HG03045 (cell line): ENCODE results near the gene FCGR3B.
"Not testable (repeated sequence)": the region's sequence is repeated elsewhere in the genome, so short reads cannot be mapped to it uniquely, and the experiment has no call there.

Experiments used
- ATAC-seq: cut with Tn5 transposase; IDR thresholded peaks from one replicate; pipeline ENCODE4 v1.9.1; 2021; ENCODE audit warnings: mild to moderate bottlenecking, moderate library complexity; ENCODE audit not compliant: unreplicated experiment

The FCGR3B gene

GRCh38 chr1:161639203-161639602 lies 8.2 kb upstream of the FCGR3B start:
- not testable (repeated sequence) for ATAC-seq

DNA sequence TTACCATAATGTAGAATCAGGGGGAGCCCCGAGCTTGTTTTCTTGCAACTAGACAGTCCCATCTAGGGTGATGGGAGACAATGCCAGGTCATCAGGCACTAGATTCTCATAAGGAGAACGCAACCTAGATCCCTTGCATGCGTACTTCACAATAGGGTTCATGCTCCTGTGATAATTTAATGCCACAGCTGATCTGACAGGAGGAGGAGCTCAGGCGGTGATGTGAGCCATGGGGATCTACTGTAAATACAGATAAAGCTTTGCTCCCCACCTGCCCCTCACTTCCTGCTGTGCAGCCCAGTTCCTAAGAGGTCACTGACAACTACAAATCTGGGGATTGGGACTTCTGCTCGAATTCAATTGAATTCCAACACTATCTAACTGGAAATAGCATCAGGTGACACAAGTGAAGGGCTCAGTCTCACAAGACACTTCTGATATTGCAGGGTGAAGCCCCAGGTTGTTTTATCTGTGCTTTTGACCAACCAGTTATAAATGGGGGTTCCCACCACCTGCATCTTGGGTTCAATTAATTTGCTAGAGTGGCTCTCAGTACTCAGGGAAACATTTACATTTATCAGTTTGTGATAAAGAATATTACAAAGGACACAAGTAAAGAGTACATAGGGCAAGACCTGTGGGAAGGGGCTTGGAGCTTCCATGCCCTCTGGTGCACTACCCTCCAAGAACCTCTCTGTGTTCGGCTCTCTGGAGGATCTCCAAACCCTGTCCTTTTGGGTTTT lies 7.4 kb upstream of the FCGR3B start:
- not testable (repeated sequence) for ATAC-seq

- ATAC-seq = not testable (repeated sequence)
Measured at GRCh38 chr1:161636976-161637375, 6.0 kb upstream of the FCGR3B start.

GRCh38 chr1:161636189-161636782 lies 5.3 kb upstream of the FCGR3B start:
- not testable (repeated sequence) for ATAC-seq

DNA sequence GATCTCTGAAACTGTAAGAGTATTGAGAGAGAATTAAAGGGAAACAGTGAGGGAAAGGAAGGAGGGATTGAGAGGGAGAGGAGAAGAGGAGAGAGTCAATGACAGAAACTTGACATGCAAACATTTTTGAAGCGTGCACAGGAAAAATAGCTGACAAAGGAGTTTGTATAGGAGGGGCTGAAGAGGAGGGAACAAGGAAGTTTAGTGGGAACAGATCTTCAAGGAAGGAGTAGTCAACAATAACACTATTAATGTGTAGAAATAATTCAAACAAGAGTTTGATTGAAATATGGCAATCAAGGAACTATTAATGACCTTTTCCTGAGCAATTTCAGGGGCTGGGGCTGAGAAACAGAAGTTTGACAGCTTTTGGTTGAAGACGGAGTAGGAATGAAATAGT lies 4.0 kb upstream of the FCGR3B start:
- not testable (repeated sequence) for ATAC-seq

GRCh38 chr1:161630128-161630742 lies 741 bp downstream of the FCGR3B start:
- not testable (repeated sequence) for ATAC-seq

DNA sequence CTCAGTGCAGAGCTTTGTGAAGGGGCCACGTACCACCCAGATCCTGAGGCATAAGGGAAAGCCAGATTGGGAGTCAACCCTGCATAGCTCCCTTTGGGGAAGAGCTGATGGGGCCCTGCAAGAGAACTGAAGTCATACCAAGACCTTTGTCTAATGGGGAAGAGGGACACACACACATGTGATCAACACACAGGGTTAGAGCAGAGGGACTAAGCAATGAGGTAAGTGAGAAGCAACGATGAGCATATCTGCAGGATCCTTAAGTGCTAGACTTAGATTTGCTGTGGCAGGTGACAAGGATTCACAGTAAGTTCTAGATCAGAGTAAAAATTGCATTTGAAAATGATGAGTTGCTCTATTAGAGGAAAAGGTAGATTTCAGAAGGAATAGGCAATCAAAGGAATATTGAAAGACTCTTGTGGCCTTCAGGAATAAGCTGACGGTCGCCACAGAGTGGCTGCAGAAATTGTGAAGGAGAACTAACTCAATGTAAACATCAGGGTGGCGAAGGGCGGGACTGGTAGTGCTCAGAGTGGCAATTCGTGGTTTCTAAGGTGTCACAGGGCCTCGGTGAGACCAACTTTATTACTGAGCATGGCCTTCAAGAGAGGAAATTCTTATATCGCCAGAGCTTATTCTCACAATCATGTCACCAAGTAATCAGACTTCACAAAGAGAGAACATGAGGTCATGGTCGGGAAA lies 4.4 kb downstream of the FCGR3B start:
- ATAC-seq = not testable (repeated sequence)

GRCh38 chr1:161624605-161625004 lies 6.4 kb downstream of the FCGR3B start:
- not testable (repeated sequence) for ATAC-seq

- ATAC-seq = not testable (repeated sequence)
Measured at GRCh38 chr1:161623401-161624051, 7.5 kb downstream of the FCGR3B start.

- ATAC-seq = peak; percentile 25
Measured at GRCh38 chr1:161622054-161622453, 8.9 kb downstream of the FCGR3B start.

DNA sequence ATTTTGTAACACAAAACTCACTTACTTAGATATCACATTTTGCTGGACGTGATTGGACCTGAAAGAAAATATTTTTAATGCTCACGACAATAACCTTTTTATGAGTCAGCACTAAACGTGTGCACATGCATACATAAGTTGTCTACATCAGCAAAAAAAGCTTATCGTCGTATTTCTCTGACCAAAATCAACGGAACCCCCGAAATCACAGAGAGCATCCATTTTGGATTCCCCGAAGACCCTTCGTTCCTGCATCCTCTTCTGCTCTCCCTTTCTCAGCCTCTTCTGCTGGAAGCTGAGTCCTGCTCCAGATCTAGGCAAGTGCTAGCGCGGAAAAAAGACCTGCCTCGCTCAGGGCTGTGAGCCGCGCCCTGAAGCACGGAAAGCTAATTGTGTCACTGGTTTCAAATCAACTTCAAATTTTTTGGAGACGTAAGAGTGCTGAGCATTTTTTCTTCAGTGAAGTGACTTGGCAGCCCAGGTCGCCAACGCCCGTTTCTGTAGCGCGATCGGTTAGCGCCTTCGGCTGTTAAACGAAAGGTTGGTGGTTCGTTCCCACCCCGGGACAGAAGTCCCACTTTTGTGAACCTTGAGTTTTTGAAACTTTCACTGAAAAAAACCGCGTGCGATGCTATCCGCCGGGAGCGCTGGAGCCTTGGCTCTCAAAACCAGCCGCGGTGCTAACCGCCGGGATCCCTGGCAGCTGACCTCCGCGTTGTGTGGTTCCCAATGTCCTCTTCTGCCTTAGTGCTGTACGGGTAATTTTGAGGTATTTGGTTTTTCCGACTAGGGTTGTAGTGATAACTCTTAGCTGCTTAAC lies 9.6 kb downstream of the FCGR3B start:
- ATAC-seq = peak; percentile 49

DNA sequence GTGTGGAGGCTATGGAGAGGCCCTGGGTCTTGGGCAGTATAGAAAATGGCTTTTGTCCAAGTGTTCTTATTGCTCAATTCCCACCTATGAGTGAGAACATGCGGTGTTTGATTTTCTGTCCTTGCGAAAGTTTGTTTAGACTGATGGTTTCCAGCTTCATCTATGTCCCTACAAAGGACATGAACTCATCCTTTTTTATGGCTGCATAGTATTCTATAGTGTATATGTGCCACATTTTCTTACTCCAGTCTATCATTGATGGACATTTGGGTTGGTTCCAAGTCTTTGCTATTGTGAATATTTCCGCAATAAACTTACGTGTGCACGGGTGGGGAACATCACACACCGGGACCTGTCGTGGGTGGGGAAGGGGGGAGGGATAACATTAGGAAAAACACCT lies 10.6 kb downstream of the FCGR3B start:
- ATAC-seq = not testable (repeated sequence)

DNA sequence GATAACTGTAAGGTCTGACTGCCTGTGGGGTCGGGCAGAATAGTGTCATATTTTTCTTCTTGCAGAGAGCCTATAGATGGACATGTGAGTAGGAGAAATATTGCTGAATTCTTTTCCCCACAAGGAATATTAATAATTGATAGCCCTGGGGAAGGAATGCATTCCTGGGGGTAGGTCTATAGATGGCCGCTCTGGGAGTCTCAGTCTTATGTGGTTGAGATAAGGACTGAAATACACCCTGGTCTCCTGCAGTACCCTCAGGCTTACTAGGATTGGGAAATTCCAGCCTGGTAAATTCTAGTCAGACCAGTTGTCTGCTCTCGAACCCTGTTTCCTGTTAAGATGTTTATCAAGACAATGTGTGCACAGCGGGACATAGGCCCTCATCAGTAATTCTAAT lies 12.5 kb downstream of the FCGR3B start:
- not testable (repeated sequence) for ATAC-seq

GRCh38 chr1:161616417-161616816 lies 14.6 kb downstream of the FCGR3B start:
- ATAC-seq = not testable (repeated sequence)

- not testable (repeated sequence) for ATAC-seq
Measured at GRCh38 chr1:161613142-161613514, 17.8 kb downstream of the FCGR3B start.

DNA sequence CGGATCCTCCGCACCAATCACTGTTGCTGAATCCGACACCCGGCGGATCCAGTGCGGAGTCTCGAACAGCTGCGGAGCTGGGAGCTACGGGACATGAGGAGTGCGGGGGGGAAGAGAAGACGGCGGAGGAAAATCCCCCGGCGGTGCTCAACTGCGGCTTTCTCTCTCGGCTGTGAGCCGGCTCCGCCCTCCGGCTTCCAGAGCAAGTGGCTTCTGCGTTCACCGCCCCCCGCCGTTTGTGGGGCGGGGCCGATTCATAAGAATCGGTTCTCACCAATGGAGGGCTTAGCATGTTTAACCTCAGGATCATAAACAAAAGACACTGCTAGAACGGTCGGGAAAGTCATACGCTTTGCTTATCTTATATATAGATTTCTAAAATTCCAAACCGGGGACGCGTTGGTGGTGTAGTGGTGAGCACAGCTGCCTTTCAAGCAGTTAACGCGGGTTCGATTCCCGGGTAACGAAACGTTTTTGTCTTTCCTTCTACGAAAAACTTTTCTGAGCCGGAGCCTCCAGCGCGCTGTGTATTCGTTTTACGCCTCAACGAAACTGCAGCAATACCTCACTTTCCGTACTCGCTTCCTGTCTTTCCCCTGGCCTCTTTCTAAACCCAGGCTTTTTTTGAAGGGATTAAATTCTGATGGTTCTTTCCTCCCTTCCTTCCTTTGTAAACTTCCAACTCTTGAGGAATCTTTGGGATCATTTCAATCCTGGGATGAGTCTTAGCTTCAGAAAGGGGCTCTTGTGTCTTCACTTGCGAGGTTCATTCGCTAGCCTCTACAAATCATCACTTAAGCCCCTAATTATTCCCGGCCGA lies 18.4 kb downstream of the FCGR3B start:
- peak; percentile 90 for ATAC-seq

DNA sequence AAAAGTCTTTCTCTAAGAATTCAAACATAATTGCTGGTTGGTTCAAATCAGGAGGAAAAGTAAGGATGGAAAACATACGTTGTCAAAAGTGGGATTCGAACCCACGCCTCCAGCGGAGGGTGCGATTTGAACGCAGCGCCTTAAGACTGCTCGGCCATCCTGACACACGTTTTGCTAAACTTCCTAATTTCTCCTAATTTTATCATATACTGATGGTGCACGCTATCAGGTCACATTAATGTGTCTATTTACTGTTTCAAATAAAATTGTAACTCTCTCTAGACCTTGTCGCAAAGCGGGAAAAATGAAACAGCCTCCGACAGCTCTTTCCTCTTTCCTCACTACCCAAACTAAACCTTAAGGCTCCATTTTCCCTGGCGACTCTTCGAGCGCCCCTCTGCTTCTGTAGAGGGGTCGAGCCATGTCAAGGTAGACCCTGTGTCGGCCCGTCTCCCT lies 19.1 kb downstream of the FCGR3B start:
- ATAC-seq = not testable (repeated sequence)

DNA sequence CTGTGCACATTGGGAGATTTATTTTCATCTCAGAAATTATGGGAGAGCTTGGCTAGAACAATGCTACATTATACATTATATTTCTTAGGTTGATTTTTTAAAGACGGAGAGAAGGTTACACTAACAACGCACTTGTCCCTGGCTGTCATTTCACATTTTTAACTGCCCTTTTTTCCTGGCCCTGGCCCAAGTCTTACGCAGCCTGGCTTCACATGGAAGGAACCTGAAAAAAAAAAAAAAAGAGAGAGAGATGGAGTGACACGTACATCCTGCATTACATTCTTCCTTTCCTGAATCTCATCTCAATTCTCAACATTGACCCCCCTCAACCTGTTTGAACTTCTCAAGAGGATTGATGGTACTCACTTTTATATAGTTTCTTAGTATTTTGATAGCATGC lies 20.8 kb downstream of the FCGR3B start:
- not testable (repeated sequence) for ATAC-seq
